Measurements from ENCODE around the gene NFE2. TPM values are rescaled to one million over a fixed set of nuclear protein-coding genes. Genes with fewer than 3 reads are reported as not detected.

Gene NFE2
- total RNA-seq, 2 experiments from 2014 or later = not detected

DNA sequence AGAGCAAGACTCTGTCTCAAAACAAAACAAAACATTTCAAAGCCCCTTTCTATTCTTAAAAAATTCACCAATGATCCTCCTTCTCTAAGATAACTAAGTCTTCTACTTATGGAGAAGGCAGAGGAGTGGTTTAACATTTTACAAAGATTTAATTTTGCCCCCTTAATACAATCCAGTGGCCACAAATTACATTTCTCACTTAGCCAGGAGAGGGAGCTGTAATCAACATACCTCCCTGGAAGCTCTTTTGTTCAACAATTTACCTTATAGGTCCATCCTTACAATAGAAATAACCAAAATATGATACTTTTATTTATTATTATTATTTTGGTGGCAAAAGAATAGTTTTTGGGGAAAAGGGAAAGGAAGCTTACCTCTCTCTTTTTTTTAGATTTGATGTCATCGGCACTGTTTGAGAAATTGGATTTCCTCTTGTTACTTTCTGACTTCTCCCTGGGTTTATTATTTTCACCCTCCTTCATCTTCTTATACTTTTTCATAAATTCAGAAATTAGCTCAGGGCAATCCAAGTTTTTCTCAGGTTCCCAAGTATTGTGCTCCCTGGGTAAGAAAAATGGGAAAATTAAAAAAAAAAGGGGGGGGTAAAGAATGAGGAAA, 49.0 kb downstream of the NFE2 start:
- H3K27ac Mint-ChIP-seq = no peak overlapping the region
- H3K9me3 Mint-ChIP-seq = no peaks in the 10 kb centered on the region
- ChIA-PET POLR2A (interaction anchor here (0.6 kb wide), 1 partner anchor 9 kb away, joined by 3 read pairs; no protein-coding TSS in a partner anchor), CTCF (interaction anchor here (0.6 to 2.1 kb wide), 16 partner anchors 9 to 1578 kb away, joined by 3 to 8 read pairs (median 4); partner anchors contain the start of genes CBX5 and DNAJC14)
- H3K4me1 Mint-ChIP-seq = peaks cover 8% of the 10 kb centered on the region
- H3K27me3 Mint-ChIP-seq = no peaks in the 10 kb centered on the region
- H3K4me3 Mint-ChIP-seq = no peak overlapping the region
- DNase-seq = peak; percentile 27
- peaks cover 45% of the 10 kb centered on the region for H3K36me3 Mint-ChIP-seq (ENCODE audit: low read depth)

DNA sequence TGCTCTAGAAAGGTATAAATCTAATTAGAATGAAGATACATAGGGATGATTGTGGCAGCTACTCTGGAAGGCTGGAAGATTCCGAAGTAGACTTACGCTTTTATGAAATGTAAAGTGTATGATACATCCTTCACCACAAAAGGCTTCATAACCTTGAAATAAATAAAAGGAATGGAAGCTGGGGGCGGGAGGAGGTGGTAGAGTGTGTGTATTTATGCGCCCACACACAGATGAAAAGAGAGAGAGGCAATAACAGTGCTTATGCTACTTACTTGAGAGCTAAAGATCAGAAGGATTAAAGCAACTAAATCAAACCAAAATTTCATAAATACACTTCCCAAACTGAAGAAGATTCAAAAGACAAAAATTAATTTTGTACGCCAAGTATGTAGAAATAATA, 51.3 kb downstream of the NFE2 start:
- ChIA-PET CTCF (interaction anchor here (0.7 kb wide), 1 partner anchor 10 kb away, joined by 3 read pairs; no protein-coding TSS in a partner anchor), POLR2A (no interaction called here)
- Mint-ChIP-seq H3K27me3 (no peaks in the 10 kb centered on the region), H3K9me3 (no peaks in the 10 kb centered on the region), H3K4me3 (no peak overlapping the region), H3K27ac (no peak overlapping the region), H3K36me3 (ENCODE audit: low read depth) (peaks cover 44% of the 10 kb centered on the region), H3K4me1 (peaks cover 11% of the 10 kb centered on the region)
- DNase-seq = no peak

DNA sequence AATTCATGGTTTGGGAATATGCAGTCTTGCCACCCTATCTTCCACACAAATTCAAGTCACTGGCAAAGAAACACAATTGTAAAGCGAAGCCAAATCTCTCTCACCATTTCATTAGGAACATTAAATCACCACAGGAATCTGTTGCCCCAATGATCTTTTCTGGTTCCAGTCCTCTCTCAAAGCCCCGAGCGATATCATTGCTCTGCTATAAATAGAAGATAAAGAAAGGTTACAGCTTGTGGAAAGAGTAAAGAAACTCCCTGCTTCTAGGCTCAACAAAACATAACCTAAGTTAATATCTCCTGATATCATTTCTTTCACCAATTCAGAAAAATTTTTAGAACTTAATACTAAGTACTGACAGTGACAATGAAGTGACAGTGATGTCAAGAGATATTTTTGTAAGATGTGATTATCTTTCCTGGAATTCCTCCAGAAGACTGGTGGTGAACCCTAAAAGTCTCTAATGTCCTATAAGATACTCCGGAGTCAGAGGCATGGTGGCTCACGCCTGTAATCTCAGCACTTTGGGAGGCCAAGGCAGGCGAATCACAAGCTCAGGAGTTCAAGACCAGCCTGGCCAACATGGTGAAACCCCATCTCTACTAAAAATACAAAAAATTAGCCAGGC, 54.7 kb downstream of the NFE2 start:
- H3K27ac Mint-ChIP-seq = no peak overlapping the region
- DNase-seq = no peak
- CTCF ChIA-PET = no interaction called here
- no peaks in the 10 kb centered on the region for H3K9me3 Mint-ChIP-seq
- POLR2A ChIA-PET = no interaction called here
- H3K36me3 Mint-ChIP-seq (ENCODE audit: low read depth) = peaks cover 48% of the 10 kb centered on the region
- no peaks in the 10 kb centered on the region for H3K27me3 Mint-ChIP-seq
- H3K4me3 Mint-ChIP-seq = no peak overlapping the region
- H3K4me1 Mint-ChIP-seq = peaks cover 12% of the 10 kb centered on the region

Small RNA genes within 50 kb of the gene (microRNA-seq; reads per million reads assigned to microRNA genes)
- 148 reads per million, percentile 73 among the genes with 10 or more reads in this experiment for gene MIR148B (ENCODE audit: borderline microRNAs expressed, borderline replicate concordance)

Other genes with a start within 250 kb of the NFE2 start
- gene HOXC4, start 247.2 kb downstream of the NFE2 start, total RNA-seq = not detected
- 10 to 100 TPM; 24.3 to 27.8 TPM for gene SMUG1, start 112.0 kb downstream of the NFE2 start, total RNA-seq
- gene CBX5, start 20.9 kb downstream of the NFE2 start, total RNA-seq = 100 to 1,000 TPM; 145 to 170 TPM
- gene HNRNPA1, start 20.3 kb downstream of the NFE2 start, total RNA-seq = 1,000 to 10,000 TPM; 1,432 to 1,554 TPM
- gene COPZ1, start 24.1 kb upstream of the NFE2 start, total RNA-seq = 100 to 1,000 TPM; 113 to 124 TPM
- under 1 TPM; 0.15 to 0.33 TPM for gene GPR84, start 63.5 kb upstream of the NFE2 start, total RNA-seq
- gene ZNF385A, start 83.7 kb upstream of the NFE2 start, total RNA-seq = 1 to 10 TPM in 1 of 2 experiments, under 1 TPM in 1; 0.48 to 1.3 TPM
- 10 to 100 TPM; 83.5 to 88.7 TPM for gene ITGA5, start 118.3 kb upstream of the NFE2 start, total RNA-seq
- gene GTSF1, start 172.6 kb upstream of the NFE2 start, total RNA-seq = 10 to 100 TPM in 1 of 2 experiments, 1 to 10 TPM in 1; 8.5 to 10.8 TPM
- 100 to 1,000 TPM; 182 to 215 TPM for gene NCKAP1L, start 196.7 kb upstream of the NFE2 start, total RNA-seq
- 10 to 100 TPM; 21.4 to 21.7 TPM for gene PDE1B, start 248.6 kb upstream of the NFE2 start, total RNA-seq

Measured in activated CD4-positive, alpha-beta T cell treated with anti-CD3 and anti-CD28 coated beads, Interleukin-2, amount 10 ng/mL, durations not matched to agents 7 days and 5 days (primary cell).